SK-N-SH (cell line): ENCODE data around the gene CD68.

Source experiments
- EP300 ChIP-seq, 2 experiments: IDR thresholded peaks; 2 replicates each; pipeline versions ENCODE4 v1.4.0 to v1.6.1; 2012; ENCODE audit warnings: borderline replicate concordance in 1 of 2, low read depth in 1 of 2, low read length in 1 of 2
- FOXJ3 ChIP-seq: sonication (generic); formaldehyde crosslinking; IDR thresholded peaks from 2 replicates; pipeline ENCODE4 v1.5.1; 2020; ENCODE audit warnings: mild to moderate bottlenecking, missing genetic modification reagents
- JUND ChIP-seq: IDR thresholded peaks from 2 replicates; pipeline ENCODE4 v1.4.0; 2012
- MXI1 ChIP-seq: IDR thresholded peaks from 2 replicates; pipeline ENCODE4 v1.6.1; 2012; ENCODE audit warnings: mild to moderate bottlenecking, low read depth, low read length, improper control_type of control experiment
- RAD21 ChIP-seq: IDR thresholded peaks from 2 replicates; pipeline ENCODE4 v1.6.1; 2012; ENCODE audit warnings: mild to moderate bottlenecking, low read length
- RFX5 ChIP-seq: IDR thresholded peaks from 2 replicates; pipeline ENCODE4 v1.6.1; 2012; ENCODE audit warnings: mild to moderate bottlenecking, improper control_type of control experiment, low read length
- RXRA ChIP-seq: IDR thresholded peaks from 2 replicates; pipeline ENCODE4 v1.4.0; 2012; ENCODE audit warnings: low read depth, mild to moderate bottlenecking, borderline replicate concordance
- SMC3 ChIP-seq: IDR thresholded peaks from 2 replicates; pipeline ENCODE4 v1.6.1; 2012; ENCODE audit warnings: low read depth, low read length, improper control_type of control experiment
- TEAD4 ChIP-seq: IDR thresholded peaks from 2 replicates; pipeline ENCODE4 v1.4.0; 2012; ENCODE audit warnings: mild to moderate bottlenecking, borderline replicate concordance; ENCODE audit not compliant: insufficient read depth
- YY1 ChIP-seq: IDR thresholded peaks from 2 replicates; pipeline ENCODE4 v1.4.0; 2012; ENCODE audit warnings: low read depth, mild to moderate bottlenecking
- TF ChIP-seq, protein P1 (sequence below): fragments of 150-350 bp; IDR thresholded peaks from 2 replicates; pipeline ENCODE4 v1.6.1; 2017; ENCODE audit warnings: antibody characterized with exemption, low read length, low read depth, borderline replicate concordance
- TF ChIP-seq, protein P2 (sequence below): fragments of 200-600 bp; sonication (generic); IDR thresholded peaks from 2 replicates; pipeline ENCODE4 v1.6.1; 2017; ENCODE audit warnings: antibody characterized with exemption, mild to moderate bottlenecking, moderate library complexity
- TF ChIP-seq, protein P3 (sequence below): IDR thresholded peaks from 2 replicates; pipeline ENCODE4 v1.4.0; 2012; ENCODE audit warnings: low read depth

DNA sequence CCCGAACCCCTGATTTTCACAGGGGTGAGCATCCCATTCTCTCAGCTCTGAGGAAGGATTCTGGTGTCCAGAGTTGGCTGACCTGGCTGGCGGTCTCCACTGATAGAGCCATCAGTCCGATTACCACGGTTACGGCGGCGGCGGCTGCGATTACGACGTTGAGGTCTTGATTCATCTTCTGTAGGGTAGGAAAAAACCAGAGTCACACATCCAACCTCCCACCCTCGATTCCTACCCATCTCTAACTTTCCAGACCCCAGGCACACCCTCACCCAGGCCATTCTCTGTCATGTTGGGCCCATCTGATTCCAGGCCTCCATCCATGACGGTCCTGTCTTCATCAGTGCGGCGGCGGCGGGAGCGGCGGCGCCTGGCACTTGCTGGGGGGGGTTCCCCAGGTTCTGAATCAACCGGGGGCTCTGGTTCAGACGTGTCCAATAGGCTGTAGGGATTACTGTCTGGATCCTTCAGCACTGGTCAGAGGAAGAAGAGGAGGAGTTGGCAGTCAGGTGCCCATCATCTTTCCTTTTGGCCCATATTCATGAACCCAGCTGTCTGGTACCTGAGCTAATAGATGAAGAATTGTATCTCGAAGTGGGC is 13.1 kb downstream of the CD68 start:
- TF ChIP-seq RXRA: no peak
- TF ChIP-seq, protein P1, sequence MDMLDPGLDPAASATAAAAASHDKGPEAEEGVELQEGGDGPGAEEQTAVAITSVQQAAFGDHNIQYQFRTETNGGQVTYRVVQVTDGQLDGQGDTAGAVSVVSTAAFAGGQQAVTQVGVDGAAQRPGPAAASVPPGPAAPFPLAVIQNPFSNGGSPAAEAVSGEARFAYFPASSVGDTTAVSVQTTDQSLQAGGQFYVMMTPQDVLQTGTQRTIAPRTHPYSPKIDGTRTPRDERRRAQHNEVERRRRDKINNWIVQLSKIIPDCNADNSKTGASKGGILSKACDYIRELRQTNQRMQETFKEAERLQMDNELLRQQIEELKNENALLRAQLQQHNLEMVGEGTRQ: no peak
- TF ChIP-seq, protein P2, sequence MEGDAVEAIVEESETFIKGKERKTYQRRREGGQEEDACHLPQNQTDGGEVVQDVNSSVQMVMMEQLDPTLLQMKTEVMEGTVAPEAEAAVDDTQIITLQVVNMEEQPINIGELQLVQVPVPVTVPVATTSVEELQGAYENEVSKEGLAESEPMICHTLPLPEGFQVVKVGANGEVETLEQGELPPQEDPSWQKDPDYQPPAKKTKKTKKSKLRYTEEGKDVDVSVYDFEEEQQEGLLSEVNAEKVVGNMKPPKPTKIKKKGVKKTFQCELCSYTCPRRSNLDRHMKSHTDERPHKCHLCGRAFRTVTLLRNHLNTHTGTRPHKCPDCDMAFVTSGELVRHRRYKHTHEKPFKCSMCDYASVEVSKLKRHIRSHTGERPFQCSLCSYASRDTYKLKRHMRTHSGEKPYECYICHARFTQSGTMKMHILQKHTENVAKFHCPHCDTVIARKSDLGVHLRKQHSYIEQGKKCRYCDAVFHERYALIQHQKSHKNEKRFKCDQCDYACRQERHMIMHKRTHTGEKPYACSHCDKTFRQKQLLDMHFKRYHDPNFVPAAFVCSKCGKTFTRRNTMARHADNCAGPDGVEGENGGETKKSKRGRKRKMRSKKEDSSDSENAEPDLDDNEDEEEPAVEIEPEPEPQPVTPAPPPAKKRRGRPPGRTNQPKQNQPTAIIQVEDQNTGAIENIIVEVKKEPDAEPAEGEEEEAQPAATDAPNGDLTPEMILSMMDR: no peak
- no peak for TF ChIP-seq FOXJ3
- no peak for TF ChIP-seq RAD21
- no peak for TF ChIP-seq SMC3
- TF ChIP-seq EP300 (IDR thresholded peaks at IDR 0.05; ENCODE audit: borderline replicate concordance in 1 of 2, low read depth in 1 of 2, low read length in 1 of 2): no peak
- TF ChIP-seq YY1: no peak
- TF ChIP-seq TEAD4: no peak
- TF ChIP-seq MXI1: no peak
- no peak for TF ChIP-seq RFX5
- TF ChIP-seq, protein P3, sequence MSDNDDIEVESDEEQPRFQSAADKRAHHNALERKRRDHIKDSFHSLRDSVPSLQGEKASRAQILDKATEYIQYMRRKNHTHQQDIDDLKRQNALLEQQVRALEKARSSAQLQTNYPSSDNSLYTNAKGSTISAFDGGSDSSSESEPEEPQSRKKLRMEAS: no peak
- no peak for TF ChIP-seq JUND
